GM19099 (cell line): ENCODE data around the gene KRT83.

Source experiments
- POLR2A ChIP-seq: IDR thresholded peaks from 3 replicates; pipeline ENCODE4 v1.6.1; 2011; ENCODE audit warnings: low read depth; ENCODE audit not compliant: insufficient read length; ENCODE audit errors: extremely low read depth

The KRT83 gene

DNA sequence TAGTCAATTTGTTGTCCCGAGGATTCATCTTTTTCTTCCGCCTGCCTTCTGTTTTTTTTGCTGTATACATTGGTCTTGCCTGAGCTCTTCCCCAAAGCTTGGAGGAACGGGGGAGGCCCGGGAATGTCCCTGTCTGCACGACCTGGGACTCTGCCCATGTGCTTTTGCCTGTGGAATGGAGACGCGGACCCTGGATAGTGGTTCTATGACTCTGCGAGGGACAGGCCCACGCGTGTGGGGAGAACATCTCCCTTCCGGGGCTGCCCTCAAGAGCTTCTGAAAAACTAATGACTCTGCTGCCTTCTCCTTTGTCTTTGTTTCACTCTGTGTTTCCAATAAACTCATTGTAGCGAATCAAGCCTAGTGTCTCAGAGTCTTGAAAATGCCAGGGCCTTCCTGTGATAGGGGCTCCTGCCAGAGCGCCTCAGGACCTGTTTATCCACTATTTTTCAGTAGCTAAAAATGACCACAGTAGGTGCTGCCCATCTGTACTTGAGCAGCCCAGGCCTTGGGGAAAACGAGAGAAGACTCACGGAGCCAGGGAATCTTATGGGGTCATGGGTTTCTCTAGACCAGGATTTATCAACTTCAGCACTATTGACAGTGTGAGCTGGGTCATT, 12.3 kb downstream of the KRT83 start:
- no peak for TF ChIP-seq POLR2A

DNA sequence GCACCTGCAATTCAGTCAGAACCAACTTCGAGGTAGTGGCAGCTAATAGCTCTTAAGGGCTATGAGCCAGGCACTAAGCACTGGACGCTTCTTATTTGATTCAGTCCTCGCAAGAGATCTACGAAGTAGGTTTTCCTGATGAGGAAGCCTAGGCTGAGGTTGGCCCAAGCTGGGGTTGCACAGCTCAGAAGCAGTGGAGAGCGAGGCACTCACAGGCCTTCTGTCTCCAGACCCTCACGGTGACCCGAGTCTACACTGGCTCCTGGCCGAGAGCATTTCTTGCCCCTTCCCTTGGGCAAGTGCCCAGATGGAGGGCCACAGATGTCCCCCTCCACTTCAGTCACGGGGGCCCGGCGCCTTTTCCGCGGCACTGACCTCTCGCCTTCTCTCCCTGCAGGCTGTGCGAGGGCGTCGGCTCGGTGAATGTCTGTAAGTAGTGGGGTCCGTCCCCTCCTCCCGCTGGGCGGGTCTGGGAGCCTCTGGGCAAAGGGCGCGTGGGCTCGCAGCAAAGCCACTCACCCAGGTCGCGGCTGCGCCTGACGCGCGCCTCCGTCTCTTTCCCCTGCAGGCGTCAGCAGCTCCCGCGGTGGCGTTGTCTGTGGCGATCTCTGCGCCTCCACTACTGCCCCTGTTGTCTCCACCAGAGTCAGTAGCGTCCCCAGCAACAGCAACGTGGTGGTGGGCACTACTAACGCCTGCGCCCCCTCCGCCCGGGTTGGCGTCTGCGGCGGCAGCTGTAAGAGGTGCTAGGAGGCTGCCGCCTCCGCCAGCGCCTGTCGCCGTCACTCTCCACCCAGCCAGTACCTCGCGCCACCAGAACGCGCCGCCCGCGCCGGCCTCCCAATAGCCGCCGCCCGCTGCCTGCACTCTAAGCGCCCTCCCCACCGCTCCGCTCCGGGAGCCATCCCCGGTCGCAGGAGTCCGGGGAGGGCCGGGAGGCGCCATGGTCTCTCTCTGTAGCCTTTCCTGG, 13.1 kb downstream of the KRT83 start:
- no peak for TF ChIP-seq POLR2A

DNA sequence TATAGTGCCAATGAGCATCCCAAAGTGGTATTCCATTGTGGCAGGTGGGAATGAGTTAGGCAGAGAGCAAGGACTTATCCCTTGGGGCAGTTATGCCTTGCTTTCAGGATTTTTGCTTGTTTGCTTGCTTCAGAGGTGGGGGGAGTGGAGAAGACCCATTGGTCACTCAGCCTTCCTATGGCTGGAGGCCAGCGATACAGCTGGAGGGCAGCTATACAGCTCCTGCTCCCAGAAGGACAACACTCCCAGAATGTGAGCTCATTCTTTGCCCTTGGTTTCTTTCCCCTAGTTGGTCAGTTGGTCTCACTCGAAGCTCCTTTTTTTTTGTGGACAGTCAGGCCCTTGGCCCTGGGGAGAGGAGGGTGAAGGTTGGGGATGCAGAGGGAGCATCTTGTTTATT, 14.5 kb downstream of the KRT83 start:
- no peak for TF ChIP-seq POLR2A

DNA sequence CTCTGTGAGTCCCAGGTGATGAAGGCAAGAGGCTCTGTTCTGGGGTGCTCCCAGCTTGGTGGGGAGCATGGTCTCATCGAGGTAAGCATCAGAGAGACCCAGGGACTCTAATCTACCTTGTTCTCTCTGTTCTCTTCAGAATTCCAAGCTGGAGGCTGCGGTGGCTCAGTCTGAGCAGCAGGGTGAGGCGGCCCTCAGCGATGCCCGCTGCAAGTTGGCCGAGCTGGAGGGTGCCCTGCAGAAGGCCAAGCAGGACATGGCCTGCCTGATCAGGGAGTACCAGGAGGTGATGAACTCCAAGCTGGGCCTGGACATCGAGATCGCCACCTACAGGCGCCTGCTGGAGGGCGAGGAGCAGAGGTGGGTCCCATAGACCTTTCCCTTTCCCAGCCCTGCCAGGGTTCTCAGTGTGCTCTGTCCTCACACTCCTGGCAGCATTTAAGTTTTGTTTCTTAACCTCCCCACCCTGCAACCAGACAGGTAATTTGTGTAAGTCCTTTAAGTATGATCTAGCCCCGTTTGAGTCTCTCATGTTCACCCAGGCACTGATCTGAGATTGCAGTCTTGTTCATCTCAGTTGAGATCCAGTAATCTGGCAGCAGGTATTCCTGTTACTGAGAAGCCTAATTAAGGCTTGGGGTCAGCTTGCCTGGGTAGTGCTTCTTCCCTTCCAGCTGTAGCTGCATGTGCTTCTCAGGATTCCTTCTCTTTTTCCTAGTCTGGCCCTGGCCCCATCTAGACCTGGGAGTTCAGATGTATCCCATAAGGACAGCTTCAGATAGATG, 15.1 kb downstream of the KRT83 start:
- TF ChIP-seq POLR2A: no peak

DNA sequence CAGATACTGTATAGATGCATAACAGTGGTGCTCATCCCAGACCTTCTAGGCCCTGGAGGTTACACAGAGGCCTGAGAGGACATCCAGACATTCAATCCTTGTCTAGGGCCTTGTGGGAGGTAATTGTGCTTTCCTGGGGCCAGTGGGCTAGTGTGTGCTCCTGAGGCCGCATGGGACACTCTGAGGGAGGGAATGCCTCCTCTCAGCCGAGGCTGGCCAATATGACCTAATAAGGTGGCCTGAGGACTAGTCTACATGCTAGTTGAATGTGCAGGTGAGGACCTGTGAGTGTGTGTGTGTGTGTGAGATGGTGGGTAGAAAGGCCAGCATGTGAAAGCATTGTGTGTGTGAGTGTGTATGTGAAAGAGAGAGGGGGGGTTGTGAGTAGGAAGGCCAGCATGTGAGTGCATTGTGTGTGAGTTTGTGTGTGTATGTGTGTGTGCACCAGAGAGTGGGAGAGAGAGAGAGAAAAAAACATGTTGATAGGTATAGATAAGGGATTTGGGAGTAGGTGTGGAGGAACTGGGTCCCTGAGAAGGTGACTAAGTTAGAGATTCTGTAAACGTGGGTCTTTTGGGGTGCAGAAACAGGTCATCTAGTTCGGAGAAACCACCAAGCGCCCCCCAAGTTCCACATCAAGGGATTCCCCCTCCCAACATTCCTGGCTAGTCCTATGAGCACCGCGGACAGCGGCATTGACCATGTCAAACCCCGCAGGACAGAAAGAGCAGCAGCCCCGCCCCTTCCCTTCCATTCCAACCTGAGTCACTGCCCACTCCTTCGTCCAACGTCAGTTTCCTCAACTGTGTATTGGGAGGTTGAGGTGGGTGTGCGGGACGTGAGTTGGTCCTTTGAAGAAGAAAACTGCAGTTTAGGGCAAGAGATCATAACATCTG, 20.2 kb downstream of the KRT83 start:
- TF ChIP-seq POLR2A: no peak

DNA sequence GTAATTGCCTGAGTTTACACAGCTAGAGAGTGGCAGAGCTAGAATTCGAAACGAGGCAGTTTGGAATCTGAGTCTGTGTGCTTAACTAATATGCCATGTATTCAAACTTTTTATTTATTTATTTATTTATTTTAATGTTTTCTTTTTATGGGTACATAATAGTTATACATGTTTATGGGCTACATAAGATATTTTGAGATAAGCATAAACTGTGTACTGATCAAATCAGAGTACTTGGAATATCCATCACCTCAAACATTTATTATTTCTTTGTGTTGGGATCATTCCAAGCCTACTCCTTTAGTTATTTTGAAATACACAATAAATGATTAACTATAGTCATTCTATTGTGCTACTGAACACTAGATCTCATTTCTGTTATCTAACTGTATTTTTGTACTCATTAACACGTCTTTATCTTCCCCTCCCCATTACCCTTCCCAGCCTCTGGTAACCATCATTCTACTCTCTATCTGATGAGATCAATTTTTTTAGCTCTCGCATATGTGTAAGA, 22.5 kb downstream of the KRT83 start:
- no peak for TF ChIP-seq POLR2A

DNA sequence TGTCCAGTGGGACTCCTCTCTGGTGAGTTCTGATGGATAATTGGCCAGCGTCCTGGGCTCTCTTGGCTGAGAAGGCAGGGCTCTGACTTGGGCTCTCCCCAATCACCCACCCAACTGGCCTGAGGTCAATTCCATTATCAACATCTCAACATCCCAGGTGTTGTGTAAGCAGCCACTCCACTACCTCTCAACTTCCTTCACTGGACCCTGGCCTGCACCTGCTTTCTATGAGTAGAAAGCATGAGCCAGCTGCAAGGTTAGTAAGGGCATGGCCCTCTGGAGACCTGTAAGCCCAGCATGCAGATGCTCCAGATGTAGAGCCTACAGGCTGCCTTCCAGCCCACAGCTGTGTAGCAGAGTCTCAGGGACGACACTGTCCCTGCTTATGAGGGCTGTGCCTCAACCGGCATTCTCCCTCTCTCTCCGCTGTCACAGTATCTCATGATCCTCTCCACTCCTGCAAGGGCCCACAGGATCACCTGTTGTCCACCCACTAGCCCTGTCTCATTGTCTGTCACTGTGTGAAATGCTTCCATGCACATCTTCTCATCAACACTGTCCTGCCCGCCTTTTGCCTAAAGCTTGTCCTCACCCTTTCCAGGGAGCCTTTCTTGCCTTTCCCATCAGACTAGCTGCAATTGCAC, 24.5 kb downstream of the KRT83 start:
- TF ChIP-seq POLR2A: no peak

DNA sequence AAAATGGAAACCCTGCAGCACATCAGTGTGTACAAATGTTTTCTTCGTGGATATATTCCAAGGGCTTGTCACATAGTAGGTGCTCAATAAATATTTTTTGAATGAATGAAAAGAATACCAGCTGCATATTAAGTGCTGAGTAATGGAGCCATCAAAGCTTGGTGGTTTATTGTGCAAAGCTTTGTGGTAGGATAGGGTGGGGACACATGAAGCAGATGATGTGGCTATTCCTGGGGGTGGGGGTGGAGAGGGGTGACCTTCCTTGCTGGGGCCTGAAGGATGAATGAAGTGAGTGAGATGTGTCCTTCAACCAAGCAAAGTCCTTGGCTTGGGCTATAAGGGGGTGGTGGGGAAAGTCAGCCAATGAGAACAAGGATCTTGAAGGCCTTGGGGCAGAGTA, 25.5 kb downstream of the KRT83 start:
- no peak for TF ChIP-seq POLR2A

DNA sequence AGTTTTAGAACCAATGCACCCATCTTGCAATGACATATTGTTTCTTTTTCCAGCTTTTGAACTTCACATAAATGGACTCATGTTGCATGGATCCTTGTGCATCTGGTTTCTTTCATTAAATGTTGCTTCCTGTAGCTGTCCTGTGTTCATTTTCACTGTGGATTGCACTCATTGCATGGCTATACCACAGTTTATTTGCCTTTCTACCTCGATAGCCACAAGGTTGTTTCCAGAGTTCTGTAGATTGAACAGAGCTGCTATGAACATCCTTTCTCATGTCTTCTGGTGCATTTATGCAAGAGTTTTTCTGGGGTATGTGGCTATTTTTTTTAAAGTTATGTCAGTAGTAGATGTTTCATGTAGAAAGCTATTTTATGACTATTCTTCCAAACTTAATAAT, 26.4 kb downstream of the KRT83 start:
- no peak for TF ChIP-seq POLR2A

DNA sequence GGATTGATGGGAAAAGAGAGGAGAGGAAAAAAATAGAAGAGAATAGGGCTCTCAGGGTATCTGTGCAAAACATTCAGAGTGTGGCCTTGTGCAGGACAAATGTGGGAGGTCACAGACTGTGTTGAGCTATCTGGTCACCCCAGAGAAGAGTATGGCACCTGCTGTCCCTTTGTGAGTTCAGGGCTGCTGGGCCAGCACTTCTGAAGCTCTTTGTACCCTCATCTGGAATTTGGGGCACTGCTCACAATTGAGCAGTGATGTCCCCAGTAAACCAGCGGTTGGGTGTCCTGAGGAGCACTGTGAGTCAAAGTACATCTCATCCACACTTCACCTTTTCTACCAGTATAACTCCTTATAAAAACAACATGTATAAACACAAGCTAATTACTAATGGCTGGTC, 27.3 kb downstream of the KRT83 start:
- no peak for TF ChIP-seq POLR2A

DNA sequence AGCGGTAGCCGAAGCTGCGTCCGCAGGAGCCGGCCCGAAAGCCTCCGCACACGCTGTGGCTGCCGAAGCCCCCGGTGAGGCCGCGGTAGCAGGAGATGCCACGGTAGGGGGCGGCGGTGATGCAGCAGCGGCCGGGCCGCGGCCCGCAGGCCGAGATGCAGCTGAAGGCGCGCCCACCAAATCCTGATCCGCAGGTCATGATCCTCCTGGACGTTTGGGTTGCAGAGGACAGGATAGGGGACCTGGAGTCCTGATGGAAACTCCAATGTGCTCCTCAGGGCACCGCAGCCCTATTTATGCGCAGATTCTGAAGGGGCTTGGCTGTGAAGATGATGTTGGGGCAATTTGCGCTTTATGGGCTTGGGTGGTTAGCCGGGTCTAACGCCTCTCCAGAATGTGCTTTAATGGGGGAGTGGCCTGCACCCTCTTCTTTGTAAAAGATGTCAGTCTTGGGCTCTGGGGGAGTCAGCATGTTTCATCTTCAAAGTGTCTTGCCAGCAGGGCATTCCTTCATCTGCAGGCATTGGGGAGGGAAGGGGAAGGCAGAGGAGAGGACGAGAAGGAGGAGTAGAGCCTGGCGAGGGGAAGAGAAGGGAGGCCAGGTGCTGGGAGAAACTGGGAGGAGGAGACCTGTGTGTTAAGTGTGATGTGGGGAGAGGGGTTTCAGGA, 29.8 kb downstream of the KRT83 start, which contains the start of gene KRT81:
Gene KRT81, minus strand, starts transcription at position 268 of the 669 bp plus-strand sequence. Its CDS starts 69 bp downstream, at position 199.
- no peak for TF ChIP-seq POLR2A

DNA sequence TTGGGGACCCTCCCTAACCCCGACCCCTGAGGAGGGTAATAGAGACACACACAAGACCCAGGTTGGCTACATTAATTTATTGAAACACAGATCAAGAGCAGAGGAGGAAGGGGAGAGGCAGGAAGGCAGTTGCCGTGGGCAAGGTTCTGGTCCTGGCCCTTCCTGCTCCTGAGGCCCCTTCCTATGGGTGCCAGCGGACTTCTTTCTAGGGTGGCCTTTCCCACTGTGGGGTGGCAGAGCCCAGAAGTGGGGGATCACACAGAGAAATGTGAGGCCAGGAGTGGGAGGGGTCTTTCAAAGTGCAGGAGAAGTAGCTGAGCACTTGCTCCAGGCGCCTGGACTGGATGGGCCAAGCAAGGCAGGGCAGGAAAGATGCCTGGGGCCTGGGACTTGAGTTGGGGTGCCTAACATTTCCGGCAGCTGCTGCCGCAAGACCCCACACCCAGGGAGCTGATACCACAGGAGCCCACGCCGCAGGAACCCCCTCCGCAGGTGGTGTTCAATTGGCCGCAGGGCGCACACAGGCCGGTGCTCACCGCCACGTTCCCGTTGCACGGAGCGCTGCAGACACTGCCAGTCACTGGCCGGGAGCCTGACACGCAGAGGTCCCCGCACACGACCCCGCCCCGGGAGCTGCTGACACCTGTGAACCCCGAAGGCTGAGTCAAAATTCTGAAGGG, 35.2 kb downstream of the KRT83 start:
- no peak for TF ChIP-seq POLR2A
